GM21447 (cell line): Measurements from ENCODE around the gene WDR74.
"Not testable (repeated sequence)": the region's sequence is repeated elsewhere in the genome, so short reads cannot be mapped to it uniquely, and the experiment has no call there.

Experiments used
- ATAC-seq: cut with Tn5 transposase; IDR thresholded peaks from one replicate; pipeline ENCODE4 v1.9.1; 2021; ENCODE audit not compliant: unreplicated experiment

WDR74 gene

GRCh38 chr11:62839050-62839945 is at the start of gene WDR74:
WDR74 (minus strand) TSS chr11:62839590; CDS start chr11:62839570, 20 bp downstream.
- peak; percentile 38 for ATAC-seq

GRCh38 chr11:62889126-62889483 is 49.7 kb upstream of the WDR74 start:
- ATAC-seq, result no peak

- no peak for ATAC-seq
These were observed 49.0 kb upstream of the WDR74 start for GRCh38 chr11:62888406-62888805.

GRCh38 chr11:62885137-62885750 is 45.9 kb upstream of the WDR74 start:
- ATAC-seq, result no peak

- no peak for ATAC-seq
These were observed 44.3 kb upstream of the WDR74 start for GRCh38 chr11:62883673-62884072.

GRCh38 chr11:62882788-62883501 is 43.6 kb upstream of the WDR74 start:
- no peak for ATAC-seq

GRCh38 chr11:62882431-62882749 is 43.0 kb upstream of the WDR74 start:
- no peak for ATAC-seq

- ATAC-seq, result peak; percentile 45
These were observed 42.4 kb upstream of the WDR74 start for GRCh38 chr11:62881579-62882430.

- peak; percentile 74 for ATAC-seq
These were observed 41.6 kb upstream of the WDR74 start, which contains the start of gene SLC3A2 for GRCh38 chr11:62880803-62881578. SLC3A2 (plus strand) TSS chr11:62880896; CDS start chr11:62881024, 128 bp downstream.

- peak; percentile 20 for ATAC-seq
These were observed 40.9 kb upstream of the WDR74 start for GRCh38 chr11:62880231-62880802.

GRCh38 chr11:62879235-62879978 is 40.0 kb upstream of the WDR74 start:
- no peak for ATAC-seq

GRCh38 chr11:62876712-62877111 is 37.3 kb upstream of the WDR74 start:
- ATAC-seq, result no peak

GRCh38 chr11:62875698-62876478 is 36.5 kb upstream of the WDR74 start:
- no peak for ATAC-seq

- no peak for ATAC-seq
These were observed 35.5 kb upstream of the WDR74 start for GRCh38 chr11:62874851-62875250.

- ATAC-seq, result no peak
These were observed 26.2 kb upstream of the WDR74 start for GRCh38 chr11:62865635-62866034.

GRCh38 chr11:62863687-62864335 is 24.4 kb upstream of the WDR74 start:
- no peak for ATAC-seq

- not testable (repeated sequence) for ATAC-seq
These were observed 22.3 kb upstream of the WDR74 start for GRCh38 chr11:62861564-62862192.
